WTC11 (cell line): ENCODE results near the gene GPR37. TPM values are rescaled to one million over a fixed set of nuclear protein-coding genes. Genes with fewer than 3 reads are reported as not detected.

ENCODE experiments used
- ATAC-seq: fragments of 200-7000 bp; cut with Tn5 transposase; 2 replicates; pipeline ENCODE4 v1.10.0; 2021; ENCODE audit warnings: mild to moderate bottlenecking, moderate library complexity
- CTCF ChIA-PET: fragments of 300-600 bp; sonication (Branson Sonifier 250); formaldehyde crosslinking; loops from one replicate; lab custom pipeline; 2021; ENCODE audit warnings: antibody characterized with exemption; lab: Charles Lee
- POLR2A ChIA-PET: fragments of 350-600 bp; sonication (Branson Sonifier 250); formaldehyde crosslinking; loops from one replicate; lab custom pipeline; 2021; ENCODE audit warnings: antibody characterized with exemption; lab: Charles Lee
- DNase-seq: peaks from one replicate; pipeline ENCODE4 v3.0.0; 2021; ENCODE audit warnings: low spot score
- H3K27ac Mint-ChIP-seq: 2 replicates; pipeline ENCODE4 v1.8.0; 2021; ENCODE audit warnings: mixed read lengths
- H3K27me3 Mint-ChIP-seq: 2 replicates; pipeline ENCODE4 v1.8.0; 2021; ENCODE audit warnings: low read depth, mild to moderate bottlenecking, moderate library complexity, mixed read lengths
- H3K36me3 Mint-ChIP-seq: 2 replicates; pipeline ENCODE4 v1.8.0; 2021; ENCODE audit warnings: mixed read lengths
- H3K4me1 Mint-ChIP-seq: 2 replicates; pipeline ENCODE4 v1.8.0; 2022; ENCODE audit warnings: mixed read lengths
- H3K4me3 Mint-ChIP-seq: 2 replicates; pipeline ENCODE4 v1.8.0; 2021; ENCODE audit warnings: mild to moderate bottlenecking, moderate library complexity, mixed read lengths
- H3K9me3 Mint-ChIP-seq: 2 replicates; pipeline ENCODE4 v1.8.0; 2021; ENCODE audit warnings: mixed read lengths
- AFF4 ChIP-seq: sonication (generic); formaldehyde crosslinking; IDR thresholded peaks from 2 replicates; pipeline ENCODE4 v1.8.1; 2023; ENCODE audit warnings: mild to moderate bottlenecking, missing genetic modification reagents, borderline replicate concordance
- ATF3 ChIP-seq: sonication (generic); formaldehyde crosslinking; conservative IDR thresholded peaks from 2 replicates; pipeline ENCODE4 v1.8.1; 2022; ENCODE audit warnings: mild to moderate bottlenecking, missing genetic modification reagents
- CBFB ChIP-seq: sonication (generic); formaldehyde crosslinking; IDR thresholded peaks from 2 replicates; pipeline ENCODE4 v1.8.1; 2022; ENCODE audit warnings: mild to moderate bottlenecking, low read depth, missing genetic modification reagents
- CREB1 ChIP-seq: sonication (generic); formaldehyde crosslinking; IDR thresholded peaks from 2 replicates; pipeline ENCODE4 v1.8.0; 2023; ENCODE audit warnings: mild to moderate bottlenecking, missing genetic modification reagents
- ELF4 ChIP-seq: sonication (generic); formaldehyde crosslinking; IDR thresholded peaks from 2 replicates; pipeline ENCODE4 v1.8.1; 2022; ENCODE audit warnings: low read depth, mild to moderate bottlenecking, moderate library complexity, missing genetic modification reagents
- FOXP1 ChIP-seq: sonication (generic); formaldehyde crosslinking; IDR thresholded peaks from 2 replicates; pipeline ENCODE4 v1.8.0; 2022; ENCODE audit warnings: missing genetic modification reagents, mild to moderate bottlenecking, moderate library complexity, borderline replicate concordance
- GRHL2 ChIP-seq: fragments of 250-450 bp; sonication (Bioruptor Pico); IDR thresholded peaks from 2 replicates; pipeline ENCODE4 v1.8.0; 2022; ENCODE audit warnings: mild to moderate bottlenecking, moderate library complexity; ENCODE audit not compliant: insufficient replicate concordance, severe bottlenecking
- HMGA2 ChIP-seq: fragments of 250-450 bp; sonication (Bioruptor Pico); IDR thresholded peaks from 2 replicates; pipeline ENCODE4 v1.4.0; 2021; ENCODE audit warnings: mild to moderate bottlenecking, moderate library complexity
- JAZF1 ChIP-seq: fragments of 250-450 bp; sonication (Bioruptor Pico); IDR thresholded peaks from 2 replicates; pipeline ENCODE4 v1.9.0; 2021; ENCODE audit warnings: moderate library complexity, mild to moderate bottlenecking, inconsistent platforms
- MAX ChIP-seq: sonication (generic); formaldehyde crosslinking; IDR thresholded peaks from 2 replicates; pipeline ENCODE4 v1.8.0; 2022; ENCODE audit warnings: mild to moderate bottlenecking, missing genetic modification reagents
- NFATC4 ChIP-seq: fragments of 250-450 bp; sonication (Bioruptor Pico); IDR thresholded peaks from 2 replicates; pipeline ENCODE4 v1.9.0; 2021; ENCODE audit warnings: mild to moderate bottlenecking
- RELA ChIP-seq: sonication (generic); formaldehyde crosslinking; IDR thresholded peaks from 2 replicates; pipeline ENCODE4 v1.8.1; 2022; ENCODE audit warnings: missing genetic modification reagents, mild to moderate bottlenecking, borderline replicate concordance
- SMAD4 ChIP-seq: sonication (generic); formaldehyde crosslinking; IDR thresholded peaks from 2 replicates; pipeline ENCODE4 v1.8.0; 2022; ENCODE audit warnings: mild to moderate bottlenecking, missing genetic modification reagents
- STAT6 ChIP-seq: sonication (generic); formaldehyde crosslinking; conservative IDR thresholded peaks from 2 replicates; pipeline ENCODE4 v1.8.1; 2023; ENCODE audit warnings: mild to moderate bottlenecking, low read depth, missing genetic modification reagents, moderate library complexity
- TEAD1 ChIP-seq: sonication (generic); formaldehyde crosslinking; IDR thresholded peaks from 2 replicates; pipeline ENCODE4 v1.8.0; 2022; ENCODE audit warnings: mild to moderate bottlenecking, missing genetic modification reagents
- ZMAT4 ChIP-seq: fragments of 250-450 bp; sonication (Bioruptor Pico); IDR thresholded peaks from 2 replicates; pipeline ENCODE4 v1.9.0; 2021; ENCODE audit warnings: mild to moderate bottlenecking
- ZNF232 ChIP-seq: sonication (generic); formaldehyde crosslinking; IDR thresholded peaks from 2 replicates; pipeline ENCODE4 v1.8.0; 2022; ENCODE audit warnings: mild to moderate bottlenecking, missing genetic modification reagents
- ZNF423 ChIP-seq: fragments of 250-450 bp; sonication (Bioruptor Pico); IDR thresholded peaks from 2 replicates; pipeline ENCODE4 v2.1.2; 2022; ENCODE audit warnings: mild to moderate bottlenecking, moderate library complexity
- ZNF425 ChIP-seq: fragments of 250-450 bp; sonication (Bioruptor Pico); conservative IDR thresholded peaks from 2 replicates; pipeline ENCODE4 v1.9.0; 2021; ENCODE audit warnings: mild to moderate bottlenecking
- ZNF512 ChIP-seq: sonication (generic); formaldehyde crosslinking; IDR thresholded peaks from 2 replicates; pipeline ENCODE4 v1.8.1; 2022; ENCODE audit warnings: missing genetic modification reagents, borderline replicate concordance
- ZNF671 ChIP-seq: fragments of 250-450 bp; sonication (Bioruptor Pico); IDR thresholded peaks from 2 replicates; pipeline ENCODE4 v1.8.0; 2021; ENCODE audit warnings: mild to moderate bottlenecking
- total RNA-seq: library from RNA; stranded (reverse); gene quantifications from 3 replicates; pipeline ENCODE4 v1.2.3, GENCODE V29; 2021

Gene GPR37
- total RNA-seq, 1 experiment from 2014 or later, result 20.4 TPM

DNA sequence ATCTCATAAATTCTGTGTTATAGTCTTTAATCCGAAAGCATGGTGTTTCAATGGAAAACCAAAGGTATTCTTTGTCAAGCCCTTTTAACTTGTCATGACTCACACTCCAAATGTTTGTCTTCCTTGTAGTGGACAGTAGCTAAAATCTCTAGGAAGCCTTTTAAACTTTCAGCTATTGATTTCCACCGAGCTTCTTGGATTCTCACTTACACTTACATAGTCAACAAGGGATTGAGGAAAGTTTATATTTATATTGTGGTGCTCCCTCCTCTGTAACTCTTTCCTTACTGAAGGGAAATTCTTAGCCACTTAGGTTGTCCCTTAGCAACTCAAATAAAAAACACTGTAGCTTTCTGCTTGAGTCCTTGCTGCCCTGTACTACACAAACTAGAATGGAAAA is 31.2 kb upstream of the GPR37 start (continued):
- TF ChIP-seq ZNF425 (no peak), NFATC4 (CRISPR knock-in tag) (no peak), ZNF512 (CRISPR knock-in tag) (no peak), HMGA2 (CRISPR knock-in tag) (no peak), SMAD4 (no peak), ATF3 (CRISPR knock-in tag) (no peak), CREB1 (no peak), ZNF423 (CRISPR knock-in tag) (no peak)

DNA sequence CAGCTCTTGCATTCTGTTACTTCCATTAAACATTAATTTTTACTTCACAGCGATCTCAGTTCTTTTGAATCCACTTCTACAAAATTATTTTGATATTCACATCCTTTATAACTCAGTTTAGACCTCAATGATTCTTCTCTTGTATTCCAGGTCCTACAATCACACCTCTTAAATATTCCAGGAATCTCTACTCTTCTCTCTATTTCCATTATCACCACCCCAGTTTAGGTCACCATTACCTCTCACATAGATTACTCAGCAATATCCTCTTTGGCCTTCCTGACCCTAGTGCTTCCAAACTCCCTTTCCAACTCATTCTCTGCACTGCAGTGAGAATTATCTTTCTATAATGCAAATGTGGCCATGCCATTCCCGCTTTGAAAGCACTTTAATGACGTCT is 27.1 kb upstream of the GPR37 start:
- no peaks in the 10 kb centered on the region for H3K36me3 Mint-ChIP-seq
- TF ChIP-seq FOXP1 (CRISPR knock-in tag) (no peak), STAT6 (no peak), MAX (no peak), HMGA2 (CRISPR knock-in tag) (no peak), JAZF1 (CRISPR knock-in tag) (no peak), AFF4 (CRISPR knock-in tag) (no peak), CBFB (CRISPR knock-in tag) (no peak), ZMAT4 (CRISPR knock-in tag) (no peak), ELF4 (CRISPR knock-in tag) (no peak), ZNF232 (CRISPR knock-in tag) (no peak), TEAD1 (CRISPR knock-in tag) (no peak), GRHL2 (CRISPR knock-in tag) (no peak), ZNF671 (no peak), RELA (CRISPR knock-in tag) (no peak), NFATC4 (CRISPR knock-in tag) (no peak)
- TF ChIP-seq, all 79 proteins: peak for 0
- no peak overlapping the region for H3K4me3 Mint-ChIP-seq
- ChIA-PET POLR2A (no interaction called here), CTCF (no interaction called here)
- no peak for DNase-seq
- H3K4me1 Mint-ChIP-seq, result peaks cover 13% of the 10 kb centered on the region
- peaks cover 11% of the 10 kb centered on the region; the same call in 1 of the 2 replicates for H3K9me3 Mint-ChIP-seq
- ATAC-seq, result no peak
- no peak overlapping the region for H3K27ac Mint-ChIP-seq
- H3K27me3 Mint-ChIP-seq, result no peaks in the 10 kb centered on the region
